SH-SY5Y (cell line): ENCODE results near the gene ELK4.

Source experiments
- GATA2 ChIP-seq: IDR thresholded peaks from 2 replicates; pipeline ENCODE4 v1.6.1; 2011; ENCODE audit warnings: mild to moderate bottlenecking, low read depth, low read length
- GATA3 ChIP-seq: IDR thresholded peaks from 2 replicates; pipeline ENCODE4 v1.6.1; 2011; ENCODE audit warnings: low read depth, mild to moderate bottlenecking, low read length, moderate library complexity

DNA sequence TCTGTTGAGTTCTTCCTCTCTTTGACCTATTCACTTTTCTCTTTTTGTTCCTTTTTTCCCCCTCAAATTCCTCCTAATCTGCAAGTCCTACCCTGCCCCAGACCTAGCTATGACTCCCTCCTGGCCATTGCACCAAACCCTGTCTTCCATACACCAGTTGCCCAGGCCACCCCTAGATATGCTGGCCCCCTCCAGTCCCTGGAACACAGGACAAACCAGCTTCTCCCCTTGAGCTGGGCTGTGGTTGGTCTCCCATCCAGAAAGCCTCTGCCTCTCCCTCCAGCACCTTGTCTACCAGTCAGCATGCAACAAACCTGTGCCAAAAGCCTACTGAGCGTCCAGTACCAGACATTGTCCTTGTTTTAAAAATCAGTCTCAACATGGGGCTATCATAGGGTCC, 59.4 kb downstream of the ELK4 start:
- TF ChIP-seq GATA2 (no peak), GATA3 (no peak)
